Measurements from ENCODE around the gene KLHL1.

- TF ChIP-seq CTCF (IDR thresholded peaks at IDR 0.05) (peak; percentile 54), EZH2phosphoT487 (IDR thresholded peaks at IDR 0.05) (no peak)
Measured at GRCh38 chr13:70098669-70099068, 9.6 kb downstream of the KLHL1 start.

All from neural progenitor cell (in vitro differentiated cells).